Epidermal melanocyte (primary cell): ENCODE results near the gene HHIPL1.
"Not testable (repeated sequence)": the region's sequence is repeated elsewhere in the genome, so short reads cannot be mapped to it uniquely, and the experiment has no call there.

Experiments used
- DNase-seq: peaks from one replicate; pipeline ENCODE4 v3.0.0; 2011; ENCODE audit warnings: low spot score; ENCODE audit not compliant: insufficient read length

Gene HHIPL1

GRCh38 chr14:99658218-99658845, 13.4 kb downstream of the HHIPL1 start:
- no peak for DNase-seq

- DNase-seq = no peak
These were observed 14.4 kb downstream of the HHIPL1 start for GRCh38 chr14:99659333-99659741.

- DNase-seq = no peak
These were observed 15.2 kb downstream of the HHIPL1 start for GRCh38 chr14:99660006-99660566.

- no peak for DNase-seq
These were observed 15.9 kb downstream of the HHIPL1 start for GRCh38 chr14:99660794-99661193.

GRCh38 chr14:99661206-99661605, 16.3 kb downstream of the HHIPL1 start:
- DNase-seq = not testable (repeated sequence)

GRCh38 chr14:99662846-99663245, 17.9 kb downstream of the HHIPL1 start:
- DNase-seq = no peak

GRCh38 chr14:99663386-99664057, 18.6 kb downstream of the HHIPL1 start:
- no peak for DNase-seq

- no peak for DNase-seq
These were observed 19.4 kb downstream of the HHIPL1 start for GRCh38 chr14:99664058-99664936.

GRCh38 chr14:99664937-99665273, 20.0 kb downstream of the HHIPL1 start:
- no peak for DNase-seq

GRCh38 chr14:99666533-99666932, 21.6 kb downstream of the HHIPL1 start:
- DNase-seq = no peak

- no peak for DNase-seq
These were observed 22.1 kb downstream of the HHIPL1 start for GRCh38 chr14:99667045-99667444.

- DNase-seq = no peak
These were observed 22.9 kb downstream of the HHIPL1 start for GRCh38 chr14:99667821-99668220.

- no peak for DNase-seq
These were observed 23.7 kb downstream of the HHIPL1 start for GRCh38 chr14:99668307-99669295.

- DNase-seq = peak; percentile 19
These were observed 25.7 kb downstream of the HHIPL1 start for GRCh38 chr14:99670361-99671234.

GRCh38 chr14:99671235-99672224, 26.6 kb downstream of the HHIPL1 start:
- peak; percentile 12 for DNase-seq

GRCh38 chr14:99672506-99673304, 27.8 kb downstream of the HHIPL1 start:
- DNase-seq = peak; percentile 11

- DNase-seq = peak; percentile 15
These were observed 28.6 kb downstream of the HHIPL1 start for GRCh38 chr14:99673305-99674063.
